GM18508 (cell line): Measurements from ENCODE around the gene DCAF8L1.
"Not testable (repeated sequence)": the region's sequence is repeated elsewhere in the genome, so short reads cannot be mapped to it uniquely, and the experiment has no call there.

Source experiments
- ATAC-seq: cut with Tn5 transposase; IDR thresholded peaks from one replicate; pipeline ENCODE4 v1.9.1; 2021; ENCODE audit warnings: moderate number of reproducible peaks; ENCODE audit not compliant: insufficient read depth, unreplicated experiment

Gene DCAF8L1

DNA sequence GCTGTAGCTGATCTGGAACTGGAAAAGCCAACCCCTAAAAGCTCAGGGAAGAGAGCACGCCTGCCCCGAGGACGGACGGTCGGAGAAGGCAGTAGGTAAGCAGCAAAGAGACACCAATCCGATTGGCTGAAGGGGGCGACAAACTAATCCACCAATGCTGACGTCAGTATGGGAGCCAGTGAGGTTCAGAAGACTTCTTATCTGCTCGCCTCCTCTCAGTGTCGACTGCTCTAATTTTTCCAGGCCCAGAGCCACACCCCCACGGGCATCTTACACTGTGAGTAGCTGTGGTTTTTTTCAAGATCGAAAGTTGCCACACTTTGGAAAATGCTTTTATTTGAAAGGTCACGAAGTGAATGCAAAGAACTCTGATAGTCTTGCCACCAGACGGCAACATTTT lies at the start of gene DCAF8L1:
Gene DCAF8L1, minus strand, starts transcription at position 101 of the 400 bp plus-strand sequence. CDS start 115 bp downstream, outside the sequence.
- ATAC-seq = no peak

DNA sequence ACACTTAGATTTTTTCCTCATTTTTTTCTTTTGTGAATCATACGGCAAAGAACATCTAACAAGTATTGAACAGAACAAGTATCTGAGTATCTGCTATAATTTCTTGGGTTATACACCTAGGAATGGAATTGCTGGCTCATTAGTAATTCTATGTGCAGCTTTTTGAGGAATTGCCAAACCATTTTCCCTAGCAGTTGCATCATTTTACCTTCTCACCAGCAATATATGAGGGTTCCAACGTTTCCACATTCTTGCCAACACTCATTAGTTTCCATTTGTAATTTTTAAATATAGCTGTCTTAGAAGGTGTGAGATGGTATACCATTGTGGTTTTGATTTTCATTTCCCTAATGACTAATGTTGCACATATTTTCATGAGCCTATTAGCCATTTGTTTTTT lies 41.1 kb upstream of the DCAF8L1 start:
- ATAC-seq = no peak

DNA sequence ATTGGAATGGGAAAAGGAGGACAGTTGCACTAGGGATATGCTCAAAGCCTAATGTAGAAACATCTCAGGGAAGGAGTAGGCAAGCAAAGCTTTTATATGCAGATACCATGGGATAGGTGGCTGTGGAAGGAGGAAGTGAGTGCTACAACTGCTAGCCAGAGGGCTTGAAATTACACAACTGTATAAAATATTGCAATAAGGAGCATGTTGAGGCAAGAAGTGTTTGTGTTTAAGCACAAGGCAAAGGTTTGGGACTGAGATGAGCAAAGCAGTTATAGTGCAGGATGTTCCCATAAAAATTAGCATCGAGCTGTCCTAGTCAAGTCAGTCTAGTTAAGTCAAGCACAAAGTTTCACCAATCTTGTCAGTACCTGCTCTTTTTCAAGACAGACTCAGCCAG lies 35.6 kb upstream of the DCAF8L1 start:
- ATAC-seq = no peak

DNA sequence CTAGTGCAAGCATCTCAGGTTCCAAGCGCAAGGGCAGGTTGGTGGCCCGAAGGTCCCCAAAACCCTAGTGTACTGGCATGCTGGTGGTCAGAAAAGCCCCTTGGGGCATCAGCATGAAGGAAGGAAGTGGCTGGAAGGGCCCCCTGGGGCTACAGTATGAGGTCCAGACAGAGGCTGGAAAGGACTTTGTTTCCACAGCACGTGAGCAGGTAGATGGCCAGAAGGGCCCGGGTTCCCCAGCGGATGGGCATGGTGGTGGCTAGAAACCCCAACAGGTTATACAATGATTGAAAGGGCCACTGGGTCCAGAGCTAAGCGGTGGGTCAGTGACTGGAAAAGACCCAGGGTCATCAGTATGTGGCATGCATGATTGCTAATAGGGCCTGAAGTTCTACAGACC lies 34.7 kb upstream of the DCAF8L1 start:
- no peak for ATAC-seq

DNA sequence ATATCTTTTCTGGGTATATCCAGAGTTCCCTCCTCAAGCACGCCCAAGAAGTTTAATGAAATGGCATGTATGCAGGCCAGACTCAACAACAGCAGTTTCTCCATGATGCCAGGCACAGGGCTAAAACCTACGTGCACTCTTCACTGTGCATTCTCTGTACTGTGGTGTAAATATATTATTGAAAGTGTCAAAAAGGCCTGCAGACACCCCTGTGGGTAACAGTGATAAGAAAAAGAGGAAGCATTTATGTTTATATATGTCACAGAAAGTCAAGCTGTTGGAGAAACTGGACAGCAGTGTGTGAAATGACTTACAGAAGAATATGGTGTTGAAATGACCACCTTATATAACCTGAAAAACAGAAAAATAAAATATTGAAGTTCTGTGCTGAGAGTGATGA lies 29.6 kb upstream of the DCAF8L1 start:
- ATAC-seq = no peak

DNA sequence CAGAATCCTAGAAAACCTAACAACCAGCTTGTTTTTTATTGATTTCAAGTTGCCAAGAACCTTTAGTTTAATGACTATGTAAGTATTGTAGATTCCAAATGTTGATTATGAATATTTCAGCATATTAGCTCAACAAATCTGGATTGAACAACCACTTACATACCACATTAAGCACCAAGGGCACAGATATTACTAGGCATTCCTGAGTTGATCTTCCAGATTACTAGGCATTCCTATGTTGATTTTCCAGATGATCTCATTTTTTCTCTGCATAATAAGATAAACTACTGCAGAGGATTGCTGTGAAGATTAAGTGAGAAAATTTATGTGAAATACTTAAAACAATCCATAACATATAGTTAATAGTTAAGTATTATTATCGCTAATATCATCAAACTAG lies 17.4 kb upstream of the DCAF8L1 start:
- no peak for ATAC-seq

DNA sequence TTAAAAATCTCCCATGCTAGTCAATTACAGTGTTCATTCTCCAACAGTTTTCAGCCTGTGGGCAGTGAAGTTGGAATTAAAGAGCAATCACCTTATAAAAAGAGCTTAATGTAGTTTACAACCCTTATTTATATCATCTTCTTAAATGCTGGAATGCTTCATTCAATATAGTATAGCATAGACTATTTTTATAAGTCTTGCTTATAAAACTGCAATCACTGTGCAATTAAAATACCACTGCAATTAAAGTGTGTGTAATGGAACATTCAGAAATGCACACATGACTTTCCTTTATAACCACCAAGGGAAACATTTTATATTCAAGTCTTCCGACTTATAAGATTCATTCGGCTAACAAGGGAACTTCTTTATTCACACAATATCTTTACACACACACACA lies 16.4 kb upstream of the DCAF8L1 start:
- no peak for ATAC-seq

DNA sequence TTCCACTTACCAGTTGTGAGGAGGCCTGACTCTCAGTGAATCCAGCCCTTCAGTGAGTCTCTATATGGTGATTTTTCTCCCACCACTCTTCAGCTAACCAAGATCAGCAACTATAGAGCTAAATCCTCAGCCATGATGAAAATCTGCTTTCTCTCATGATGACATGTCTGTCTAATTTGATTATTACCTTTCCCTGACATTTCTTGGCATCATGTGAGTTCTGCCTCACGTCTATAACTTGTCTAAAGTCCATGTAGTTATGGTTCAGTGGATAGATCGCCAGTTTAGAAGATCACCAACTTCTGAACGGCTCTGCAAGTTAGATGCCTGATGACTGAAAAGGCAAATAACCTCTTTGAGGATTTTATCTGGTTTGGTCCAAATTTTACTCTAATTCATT lies 14.9 kb upstream of the DCAF8L1 start:
- ATAC-seq = no peak

DNA sequence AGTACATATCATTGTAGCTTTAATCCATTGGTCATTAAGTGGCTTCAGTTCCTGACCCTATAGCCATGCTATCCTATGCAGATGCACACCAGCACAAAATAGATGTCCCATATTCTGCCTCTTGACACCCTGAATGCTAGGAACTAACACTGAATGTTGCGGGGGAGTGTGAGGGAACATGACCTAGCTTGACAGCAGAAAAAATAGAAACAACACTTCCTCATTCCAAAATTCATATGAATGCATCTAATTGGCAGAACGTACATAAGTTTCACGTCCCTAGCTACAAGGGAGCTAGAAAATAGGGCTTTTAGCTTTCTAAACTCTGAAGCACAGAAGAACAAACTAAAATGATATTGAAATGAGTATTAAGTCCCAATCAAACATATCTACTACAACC lies 14.4 kb upstream of the DCAF8L1 start:
- no peak for ATAC-seq

DNA sequence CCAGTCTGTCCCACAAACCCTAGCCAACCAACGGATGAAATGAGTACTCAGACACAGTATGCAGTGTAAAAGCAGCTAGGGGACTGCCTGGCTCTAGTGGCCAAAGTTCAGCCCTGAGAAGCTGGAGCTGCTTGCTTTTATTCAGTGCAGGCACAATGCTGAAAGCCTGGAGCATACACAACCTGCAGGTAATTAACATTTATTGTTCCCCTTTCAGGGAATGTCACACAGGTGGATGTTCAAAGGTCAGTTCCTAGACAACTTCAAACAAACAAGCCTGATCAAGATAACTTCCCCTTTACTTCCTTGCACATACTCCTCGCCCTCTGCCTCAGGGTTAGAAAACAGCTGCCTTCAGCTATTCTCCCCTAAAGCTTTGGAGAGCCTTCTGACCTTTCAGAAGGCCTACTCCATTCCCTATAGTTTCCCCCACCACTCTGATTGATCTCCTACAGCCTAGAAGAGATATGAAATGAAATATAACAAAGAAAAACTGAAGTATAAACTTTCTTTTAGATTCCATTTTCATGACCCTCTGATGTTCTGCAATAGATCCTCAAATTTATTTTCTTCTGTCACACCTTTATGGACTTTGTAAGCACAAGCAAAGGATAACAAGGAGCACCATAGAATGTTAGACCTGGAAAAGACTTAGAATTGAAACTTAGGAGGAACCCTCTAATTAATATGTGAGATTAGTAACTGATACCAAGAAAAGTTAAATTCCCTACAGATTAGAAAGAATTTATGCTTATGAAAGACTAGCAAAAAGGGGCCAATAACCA lies 6.8 kb upstream of the DCAF8L1 start:
- no peak for ATAC-seq

DNA sequence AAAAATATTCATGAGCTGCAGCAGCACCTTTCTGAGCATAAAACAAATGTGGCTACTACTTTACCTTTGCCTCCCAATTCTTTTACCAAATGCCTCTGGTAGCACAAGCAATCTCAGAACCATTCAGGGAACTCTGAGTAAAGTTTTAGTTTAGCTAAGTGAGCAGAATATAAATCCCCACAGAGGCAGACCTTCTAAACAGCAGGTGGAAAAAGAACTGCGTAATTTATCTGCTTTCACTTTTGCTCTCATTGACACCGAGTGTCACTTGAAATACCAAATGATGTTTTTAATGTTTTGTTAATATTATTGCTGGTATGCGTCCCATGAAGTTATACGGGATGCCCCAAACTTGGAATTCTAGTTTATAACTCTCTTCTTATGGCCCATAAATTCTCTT lies 4.3 kb downstream of the DCAF8L1 start:
- ATAC-seq = not testable (repeated sequence)

DNA sequence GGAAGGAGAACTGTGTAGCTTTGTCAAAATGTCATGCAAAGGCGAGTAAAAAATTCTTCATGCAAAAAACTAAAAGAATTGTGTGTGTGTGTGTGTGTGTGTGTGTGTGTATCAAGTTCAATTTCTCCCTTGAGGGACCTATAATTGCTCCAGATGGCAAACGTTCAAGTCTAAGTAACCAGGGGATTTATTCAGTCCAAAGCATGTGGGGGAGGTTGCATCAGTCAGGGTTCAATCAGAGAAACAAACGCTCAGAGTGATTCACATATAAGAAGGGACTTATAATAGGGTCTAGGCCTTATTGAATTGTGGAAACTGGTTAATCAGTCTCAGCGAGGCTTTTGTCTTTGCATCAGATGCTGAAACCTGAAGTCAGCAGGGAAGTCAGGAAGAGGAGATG lies 5.0 kb downstream of the DCAF8L1 start:
- ATAC-seq = no peak

DNA sequence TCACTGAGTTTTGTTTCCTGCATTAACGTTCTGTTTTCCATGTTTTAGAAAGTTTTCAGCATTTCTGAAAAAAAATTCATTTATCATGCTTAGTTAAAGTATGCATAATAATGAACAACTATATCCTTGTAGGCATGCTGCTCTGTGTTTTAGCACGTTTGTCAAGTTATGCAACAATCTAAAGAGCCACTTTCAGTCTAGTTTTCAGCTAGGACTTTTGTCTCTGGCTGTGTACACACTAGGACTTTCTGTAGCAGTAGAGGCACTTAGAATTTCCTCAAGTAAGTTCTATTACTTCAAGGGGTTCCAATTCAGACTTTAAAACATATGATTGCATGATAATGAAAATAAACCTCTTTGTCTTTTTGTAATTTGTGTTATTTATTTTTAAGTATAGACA lies 12.4 kb downstream of the DCAF8L1 start:
- no peak for ATAC-seq

DNA sequence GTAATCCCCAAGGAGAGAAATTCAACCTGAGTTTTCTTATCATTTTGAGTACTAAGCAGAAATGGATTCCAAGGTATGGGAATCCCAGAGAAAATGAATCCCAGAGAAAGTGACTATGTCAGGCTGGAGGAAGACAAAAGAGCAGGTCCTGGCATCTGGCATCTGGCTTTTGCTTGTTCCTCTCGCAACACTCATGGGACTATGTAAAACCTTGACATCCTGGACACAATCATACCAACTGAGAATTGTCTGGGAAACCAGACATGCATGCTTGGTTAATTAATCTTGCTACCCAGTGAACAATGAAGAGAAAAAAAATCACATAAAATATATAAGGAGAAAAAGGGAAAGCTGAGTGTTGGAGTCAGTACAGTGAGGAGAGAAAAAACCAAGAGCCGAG lies 12.9 kb downstream of the DCAF8L1 start:
- no peak for ATAC-seq

DNA sequence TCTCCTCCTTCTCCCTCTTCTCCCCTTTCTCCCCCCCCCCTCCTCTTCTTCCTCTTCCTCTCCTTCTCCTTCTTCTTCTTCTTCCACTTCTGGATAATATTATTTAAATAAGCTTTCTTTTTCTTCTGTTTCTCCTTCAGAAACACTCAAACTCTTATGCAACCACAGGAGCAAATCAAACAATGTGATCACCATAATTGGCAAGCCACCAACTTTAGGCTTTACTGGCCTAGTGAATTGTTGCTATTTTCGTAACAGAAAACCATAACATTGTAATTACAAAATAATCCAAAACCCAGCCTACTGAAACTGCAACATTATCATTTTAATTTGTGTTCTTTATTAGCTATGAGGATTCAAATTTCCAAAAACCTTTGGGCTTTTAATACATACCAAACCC lies 14.3 kb downstream of the DCAF8L1 start:
- ATAC-seq = no peak

DNA sequence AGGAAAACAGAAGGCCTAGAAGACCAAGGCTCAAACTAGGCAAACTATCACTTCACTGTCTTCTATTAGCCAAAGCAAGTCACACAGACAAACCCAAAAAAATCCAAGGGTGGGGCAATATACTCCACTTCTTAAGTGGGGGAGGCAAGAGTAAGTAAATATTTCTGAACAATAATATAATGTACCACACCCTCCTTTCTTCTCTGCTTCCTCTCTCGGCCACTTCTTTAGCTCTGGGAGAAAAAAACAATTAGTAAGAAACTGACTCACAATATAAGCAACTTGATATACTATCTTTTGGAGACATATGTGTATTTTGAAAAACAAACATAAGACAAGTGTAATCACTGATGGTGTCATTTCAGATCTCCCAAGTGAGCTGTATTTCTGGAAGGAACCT lies 14.8 kb downstream of the DCAF8L1 start:
- ATAC-seq = no peak

DNA sequence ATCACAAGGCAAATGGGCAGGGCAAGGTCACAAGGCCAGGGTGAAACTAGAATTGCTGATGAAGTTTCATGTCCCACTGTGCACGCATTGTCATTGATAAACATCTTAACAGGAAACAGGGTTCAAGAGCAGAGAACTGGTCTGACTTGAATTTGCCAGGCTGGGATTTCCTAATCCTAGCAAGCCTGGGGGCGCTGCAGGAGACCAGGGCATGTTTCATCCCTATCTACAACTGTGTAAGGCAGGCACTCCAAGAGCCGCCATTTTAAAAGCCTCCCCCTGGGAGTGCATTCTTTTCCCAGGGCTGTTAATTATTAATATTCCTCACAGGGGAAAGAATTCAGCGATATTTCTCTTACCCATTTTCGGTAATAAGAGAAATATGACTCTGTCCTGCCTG lies 15.9 kb downstream of the DCAF8L1 start:
- ATAC-seq = not testable (repeated sequence)

DNA sequence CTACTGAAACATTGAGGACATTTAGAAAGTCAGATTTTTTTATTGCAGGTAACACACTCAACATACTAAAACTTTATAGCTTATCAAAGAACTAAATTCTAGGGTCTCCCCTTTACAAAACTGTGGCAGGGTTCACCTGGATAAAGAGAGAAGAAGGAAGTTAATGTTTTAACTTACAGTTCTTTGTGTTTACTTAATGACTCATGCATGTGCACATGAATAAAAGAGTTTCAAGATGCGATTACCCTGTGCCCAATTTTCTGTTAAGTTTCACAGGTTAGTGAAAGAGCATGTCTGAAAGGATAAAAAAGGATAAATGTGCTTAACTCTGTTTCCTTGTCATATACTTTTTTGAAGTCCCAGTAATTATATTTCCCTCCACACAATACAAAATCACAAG lies 16.8 kb downstream of the DCAF8L1 start:
- ATAC-seq = no peak

DNA sequence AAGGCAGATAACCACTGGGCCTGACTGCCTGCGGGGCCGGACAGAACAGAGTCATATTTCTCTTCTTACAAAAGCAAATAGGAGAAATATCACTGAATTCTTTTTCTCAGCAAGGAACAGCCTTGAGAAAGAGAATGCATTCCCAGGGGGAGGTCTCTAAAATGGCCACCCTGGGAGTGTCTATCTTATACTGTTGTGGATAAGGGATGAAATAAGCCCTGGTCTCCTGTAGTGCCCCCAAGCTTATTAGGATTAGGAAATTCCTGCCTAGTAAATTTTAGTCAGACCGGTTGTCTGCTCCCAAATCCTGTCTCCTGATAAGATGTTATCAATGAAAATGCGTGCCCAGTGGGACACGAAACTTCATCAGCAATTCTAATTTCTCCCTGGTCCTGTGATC lies 20.8 kb downstream of the DCAF8L1 start:
- not testable (repeated sequence) for ATAC-seq

DNA sequence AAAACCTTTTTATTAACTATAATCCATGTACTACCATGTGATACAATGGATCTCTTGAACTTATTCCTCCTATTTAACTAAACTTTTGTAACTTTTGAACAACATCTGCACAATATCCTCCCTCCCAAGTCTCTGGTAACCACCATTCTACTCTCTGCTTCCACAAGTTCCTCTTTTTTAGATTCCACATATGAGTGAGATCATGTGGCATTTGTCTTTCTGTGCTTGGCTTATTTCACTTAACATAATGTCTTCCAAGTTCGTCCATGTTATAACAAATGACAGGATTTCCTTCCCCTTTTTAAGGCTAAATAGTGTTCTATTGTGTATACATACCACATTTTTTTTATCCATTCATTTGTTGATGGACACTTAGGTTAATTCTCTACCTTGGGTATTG lies 28.1 kb downstream of the DCAF8L1 start:
- no peak for ATAC-seq

DNA sequence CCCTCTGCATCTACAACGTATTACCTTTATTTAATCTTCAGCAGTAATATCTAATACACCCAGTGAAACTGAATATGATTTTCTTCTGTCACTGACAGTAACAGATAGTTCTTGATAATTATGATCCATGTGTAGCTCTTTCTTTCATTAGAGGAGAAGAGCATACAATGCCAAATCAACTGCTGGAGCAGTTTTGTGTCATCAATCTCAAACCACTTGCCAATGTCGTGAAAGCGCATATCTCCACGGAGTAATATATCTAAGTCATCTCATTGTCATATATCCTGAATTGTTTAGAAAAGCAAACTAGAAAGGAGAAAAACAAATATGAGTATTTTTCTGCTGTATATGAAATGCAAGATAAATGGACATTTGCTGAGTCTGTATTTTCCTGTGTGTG lies 47.9 kb downstream of the DCAF8L1 start:
- ATAC-seq = no peak
